SKM-1 (cell line): Measurements from ENCODE around the gene ZNF443.
"Not testable (repeated sequence)": the region's sequence is repeated elsewhere in the genome, so short reads cannot be mapped to it uniquely, and the experiment has no call there.

Experiments
- DNase-seq: peaks from one replicate; lab custom pipeline; 2025; ENCODE audit not compliant: unreplicated experiment; lab: John Stamatoyannopoulos, UW

ZNF443 gene

GRCh38 chr19:12425236-12425887 lies 15.5 kb downstream of the ZNF443 start:
- no peak for DNase-seq

DNA sequence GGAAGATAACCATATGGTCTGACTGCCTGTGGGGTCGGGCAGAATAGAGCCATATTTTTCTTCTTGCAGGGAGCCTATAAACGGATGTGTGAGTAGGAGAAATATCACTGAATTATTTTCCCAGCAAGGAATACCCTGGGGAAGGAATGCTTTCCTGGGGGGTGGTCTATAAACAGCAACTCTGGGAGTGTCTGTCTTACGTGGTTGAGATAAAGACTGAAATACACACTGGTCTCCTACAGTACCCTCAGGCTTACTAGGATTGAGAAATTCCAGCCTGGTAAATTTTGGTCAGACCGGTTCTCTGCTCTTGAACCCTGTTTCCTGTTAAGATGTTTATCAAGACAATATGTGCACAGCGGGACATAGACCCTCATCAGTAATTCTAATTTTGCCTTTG lies 23.5 kb downstream of the ZNF443 start:
- DNase-seq: not testable (repeated sequence)

GRCh38 chr19:12411893-12412292 lies 28.9 kb downstream of the ZNF443 start:
- peak; percentile 9 for DNase-seq

- peak; percentile 74 for DNase-seq
Observed at GRCh38 chr19:12400633-12401502, 40.0 kb downstream of the ZNF443 start, which contains the start of gene ZNF799. ZNF799 (minus strand) TSS chr19:12401271; CDS start chr19:12401070, 201 bp downstream.

- DNase-seq: not testable (repeated sequence)
Observed at GRCh38 chr19:12399901-12400632, 40.8 kb downstream of the ZNF443 start.

- not testable (repeated sequence) for DNase-seq
Observed at GRCh38 chr19:12391148-12391547, 49.7 kb downstream of the ZNF443 start.

DNA sequence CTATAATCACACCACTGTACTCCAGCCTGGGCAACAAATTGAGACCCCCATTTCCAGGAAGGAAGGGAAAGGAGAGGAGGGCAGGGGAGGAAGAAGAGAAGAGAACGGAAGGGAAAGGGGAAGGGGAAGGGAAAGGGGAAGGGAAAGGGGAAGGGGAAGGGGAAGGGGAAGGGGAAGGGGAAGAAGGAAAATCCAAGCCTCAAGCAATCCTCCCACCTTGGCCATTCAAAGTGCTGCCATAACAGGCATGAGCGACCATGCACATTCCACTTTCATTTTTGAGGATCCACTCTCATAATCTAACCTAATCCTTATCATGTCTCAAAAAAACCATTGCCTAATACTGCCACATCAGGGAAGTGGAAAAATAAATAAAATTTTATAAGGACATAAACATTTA lies 54.5 kb downstream of the ZNF443 start:
- DNase-seq: not testable (repeated sequence)

DNA sequence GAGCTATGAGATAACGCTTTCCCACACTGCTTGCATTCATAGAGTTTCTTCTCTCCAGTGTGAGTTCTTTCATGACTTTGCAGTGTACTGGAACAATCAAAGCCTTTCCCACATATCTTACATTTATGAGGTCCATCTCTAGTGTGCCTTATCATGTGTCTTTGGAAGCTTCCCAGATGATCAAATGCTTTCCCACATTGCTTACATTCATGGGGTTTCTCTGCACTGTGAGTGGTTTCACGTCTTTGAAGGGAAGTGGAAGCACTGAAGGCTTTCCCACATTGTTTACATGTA lies 60.4 kb downstream of the ZNF443 start:
- DNase-seq: no peak

GRCh38 chr19:12379732-12380443 lies 60.9 kb downstream of the ZNF443 start:
- DNase-seq: no peak
